H1 (cell line): ENCODE measurements around the gene ELAVL1. TPM values are rescaled to one million over a fixed set of nuclear protein-coding genes. Genes with fewer than 3 reads are reported as not detected.

ENCODE experiments used
- CTCF ChIA-PET: fragments of 300-600 bp; sonication (Branson Sonifier 250); formaldehyde crosslinking; loops from one replicate; lab custom pipeline; 2021; ENCODE audit not compliant: partially characterized antibody; lab: Charles Lee
- POLR2A ChIA-PET: fragments of 300-600 bp; sonication (Branson Sonifier 250); formaldehyde crosslinking; loops from one replicate; lab custom pipeline; 2021; ENCODE audit warnings: inconsistent platforms; ENCODE audit not compliant: partially characterized antibody; lab: Charles Lee
- DNase-seq, 2 experiments: peaks; one replicate each; pipeline versions ENCODE4 v3.0.0 to v3.0.0-alpha.2; 2010 to 2022; ENCODE audit warnings: low spot score in 2 of 2, low read depth in 1 of 2, mixed read lengths in 1 of 2
- FAIRE-seq: peaks from 2 replicates; lab custom pipeline; 2011; peaks lifted over from hg19 to GRCh38; lab: Jason Lieb, UNC
- H2AFZ ChIP-seq: 2 replicates; pipeline ENCODE4 v1.8.1; 2012; ENCODE audit warnings: low read length, inconsistent platforms
- H2AK5ac ChIP-seq: 2 replicates; pipeline ENCODE4 v1.6.1; 2013; ENCODE audit warnings: low read depth, low read length
- H2BK120ac ChIP-seq: replicated peaks from 2 replicates; pipeline ENCODE3; 2013; ENCODE audit warnings: low read depth, low read length, inconsistent platforms
- H2BK12ac ChIP-seq: 2 replicates; pipeline ENCODE4 v1.6.1; 2013; ENCODE audit warnings: low read depth, low read length
- H2BK15ac ChIP-seq: 2 replicates; pipeline ENCODE4 v1.6.1; 2013; ENCODE audit warnings: low read length
- H2BK20ac ChIP-seq: 2 replicates; pipeline ENCODE4 v1.6.1; 2013; ENCODE audit warnings: low read length
- H2BK5ac ChIP-seq: 2 replicates; pipeline ENCODE4 v1.6.1; 2013; ENCODE audit warnings: low read depth, low read length
- H3K14ac ChIP-seq: 2 replicates; pipeline ENCODE4 v1.6.1; 2013; ENCODE audit warnings: inconsistent platforms; ENCODE audit not compliant: insufficient read length
- H3K18ac ChIP-seq: 2 replicates; pipeline ENCODE4 v1.6.1; 2013; ENCODE audit warnings: low read length; ENCODE audit errors: extremely low read depth
- H3K23ac ChIP-seq: 2 replicates; pipeline ENCODE4 v1.6.1; 2013; ENCODE audit warnings: inconsistent platforms; ENCODE audit not compliant: insufficient read length
- H3K23me2 ChIP-seq: 2 replicates; pipeline ENCODE4 v1.6.1; 2013; ENCODE audit warnings: low read depth, low read length
- H3K27ac ChIP-seq: 2 replicates; pipeline ENCODE4 v1.6.1; 2011; ENCODE audit warnings: low read depth, low read length, inconsistent platforms
- H3K27me3 ChIP-seq, 4 experiments: replicated peaks in 1 of 4; 1 replicate in 1 of 4; 2 replicates in 3 of 4; pipeline versions ENCODE4 v1.6.1 to v1.8.1; 2011 to 2013; ENCODE audit warnings: low read length in 3 of 4, mild to moderate bottlenecking in 3 of 4, inconsistent platforms in 2 of 4, mixed read lengths in 2 of 4, moderate library complexity in 1 of 4; ENCODE audit not compliant: control insufficient read depth in 3 of 4, insufficient read depth in 3 of 4; ENCODE audit errors: extremely low read depth in 1 of 4
- H3K36me3 ChIP-seq, 4 experiments: 2 replicates each; pipeline versions ENCODE4 v1.6.1 to v1.8.1; 2011 to 2013; ENCODE audit warnings: mild to moderate bottlenecking in 4 of 4, low read length in 3 of 4, moderate library complexity in 2 of 4, control low read depth in 1 of 4, inconsistent platforms in 1 of 4; ENCODE audit not compliant: insufficient read depth in 4 of 4, control insufficient read depth in 2 of 4
- H3K4ac ChIP-seq: replicated peaks from 2 replicates; pipeline ENCODE3; 2013; ENCODE audit warnings: low read length, low read depth, mixed read lengths, inconsistent platforms; ENCODE audit not compliant: insufficient read length
- H3K4me1 ChIP-seq, 4 experiments: replicated peaks in 1 of 4; 1 replicate in 1 of 4; 2 replicates in 3 of 4; pipeline versions ENCODE4 v1.6.1 to v1.8.1; 2011 to 2013; ENCODE audit warnings: low read length in 3 of 4, inconsistent platforms in 2 of 4, mixed read lengths in 1 of 4; ENCODE audit not compliant: insufficient read depth in 4 of 4, control insufficient read depth in 3 of 4
- H3K4me2 ChIP-seq, 2 experiments: 2 replicates each; pipeline versions ENCODE4 v1.6.1 to v1.8.1; 2011 to 2013; ENCODE audit warnings: low read depth in 2 of 2, low read length in 2 of 2, control low read depth in 1 of 2, inconsistent platforms in 1 of 2, mild to moderate bottlenecking in 1 of 2; ENCODE audit not compliant: insufficient read depth in 1 of 2
- H3K4me3 ChIP-seq, 4 experiments: fragments of 200-600, 300-600 bp in 1 of 4; sonication (generic), shearing (Covaris generic), sonication (Bioruptor Twin) in 1 of 4; 2 replicates each; pipeline versions ENCODE4 v1.5.1 to v1.8.1; 2011 to 2016; ENCODE audit warnings: low read length in 4 of 4, low read depth in 3 of 4, control low read depth in 2 of 4, inconsistent platforms in 2 of 4, mild to moderate bottlenecking in 2 of 4, mixed read lengths in 1 of 4, moderate library complexity in 1 of 4; ENCODE audit not compliant: insufficient read depth in 2 of 4; ENCODE audit errors: extremely low read depth in 1 of 4
- H3K56ac ChIP-seq: replicated peaks from 2 replicates; pipeline ENCODE3; 2013; ENCODE audit warnings: low read depth, mild to moderate bottlenecking, mixed read lengths, low read length, inconsistent platforms; ENCODE audit not compliant: insufficient read length
- H3K79me1 ChIP-seq: 2 replicates; pipeline ENCODE4 v1.6.1; 2013; ENCODE audit warnings: low read depth, low read length, control low read depth
- H3K79me2 ChIP-seq, 2 experiments: 2 replicates each; pipeline versions ENCODE4 v1.6.1 to v1.8.1; 2012 to 2013; ENCODE audit warnings: low read length in 2 of 2, mild to moderate bottlenecking in 2 of 2, inconsistent platforms in 1 of 2; ENCODE audit not compliant: insufficient read depth in 2 of 2, control insufficient read depth in 1 of 2
- H3K9ac ChIP-seq, 4 experiments: replicated peaks in 1 of 4; 1 replicate in 1 of 4; 2 replicates in 3 of 4; pipeline versions ENCODE4 v1.6.1 to v1.8.1; 2011 to 2013; ENCODE audit warnings: low read depth in 3 of 4, low read length in 3 of 4, control low read depth in 2 of 4, mild to moderate bottlenecking in 2 of 4, moderate library complexity in 2 of 4, inconsistent platforms in 1 of 4; ENCODE audit errors: extremely low read depth in 1 of 4
- H3K9me3 ChIP-seq, 2 experiments: 2 replicates each; pipeline versions ENCODE4 v1.6.1 to v1.8.1; 2012 to 2013; ENCODE audit warnings: mild to moderate bottlenecking in 2 of 2, moderate library complexity in 2 of 2, control low read depth in 1 of 2, inconsistent platforms in 1 of 2, low read depth in 1 of 2, low read length in 1 of 2, mixed read lengths in 1 of 2; ENCODE audit not compliant: insufficient read depth in 2 of 2
- H4K20me1 ChIP-seq, 2 experiments: replicated peaks in 1 of 2; 2 replicates each; pipeline versions ENCODE3 to v1.8.1; 2011 to 2013; ENCODE audit warnings: inconsistent platforms in 2 of 2, low read length in 2 of 2, mild to moderate bottlenecking in 1 of 2; ENCODE audit not compliant: insufficient read depth in 2 of 2, control insufficient read depth in 1 of 2
- H4K5ac ChIP-seq: 2 replicates; pipeline ENCODE4 v1.6.1; 2013; ENCODE audit warnings: low read length, low read depth, mixed read lengths, inconsistent platforms; ENCODE audit not compliant: insufficient read length
- H4K8ac ChIP-seq: 2 replicates; pipeline ENCODE4 v1.8.0; 2013; ENCODE audit warnings: mild to moderate bottlenecking, moderate library complexity, low read length, inconsistent platforms; ENCODE audit not compliant: insufficient read depth; ENCODE audit errors: extremely low read depth
- H4K91ac ChIP-seq: replicated peaks from 2 replicates; pipeline ENCODE3; 2013; ENCODE audit warnings: low read length, mixed read lengths, inconsistent platforms; ENCODE audit not compliant: insufficient read length
- ASH2L ChIP-seq: fragments of 200-600, 300-600 bp; sonication (generic); IDR thresholded peaks from one replicate; pipeline ENCODE4 v1.7.1; 2017; ENCODE audit warnings: low read length
- ATF3 ChIP-seq: IDR thresholded peaks from 2 replicates; pipeline ENCODE4 v1.6.1; 2011; ENCODE audit warnings: low read depth, mild to moderate bottlenecking, low read length; ENCODE audit not compliant: insufficient read depth
- KDM4A ChIP-seq: IDR thresholded peaks from one replicate; pipeline ENCODE4 v1.7.1; 2012; ENCODE audit warnings: low read depth, mild to moderate bottlenecking, moderate library complexity, low read length, inconsistent platforms; ENCODE audit not compliant: severe bottlenecking
- MAFK ChIP-seq: IDR thresholded peaks from 2 replicates; pipeline ENCODE4 v1.6.1; 2012; ENCODE audit warnings: low read depth, mild to moderate bottlenecking, improper control_type of control experiment, low read length
- MAX ChIP-seq: IDR thresholded peaks from 2 replicates; pipeline ENCODE4 v1.6.1; 2012; ENCODE audit warnings: inconsistent platforms
- NANOG ChIP-seq: IDR thresholded peaks from 2 replicates; pipeline ENCODE4 v1.6.1; 2011; ENCODE audit warnings: low read length, low read depth, mild to moderate bottlenecking, inconsistent platforms; ENCODE audit not compliant: insufficient read depth, poor library complexity, severe bottlenecking
- RBBP5 ChIP-seq: IDR thresholded peaks from 2 replicates; pipeline ENCODE4 v1.7.1; 2012; ENCODE audit warnings: low read depth, mild to moderate bottlenecking, inconsistent platforms, low read length, moderate library complexity, borderline replicate concordance
- RNF2 ChIP-seq: fragments of 200-900, 300-1000 bp; sonication (generic); IDR thresholded peaks from 2 replicates; pipeline ENCODE4 v1.7.1; 2016; ENCODE audit warnings: borderline replicate concordance, low read depth, mild to moderate bottlenecking, antibody characterized with exemption, low read length; ENCODE audit not compliant: poor library complexity, severe bottlenecking; ENCODE audit errors: missing control alignments
- SP2 ChIP-seq: IDR thresholded peaks from 2 replicates; pipeline ENCODE4 v1.6.1; 2012; ENCODE audit warnings: mild to moderate bottlenecking, low read length, inconsistent platforms
- SP4 ChIP-seq: IDR thresholded peaks from 2 replicates; pipeline ENCODE4 v1.6.1; 2012; ENCODE audit warnings: low read length, inconsistent platforms
- TAF7 ChIP-seq: optimal IDR thresholded peaks from 2 replicates; pipeline ENCODE3; 2011; ENCODE audit warnings: low read depth, mild to moderate bottlenecking, inconsistent platforms, low read length, moderate library complexity, borderline replicate concordance
- WGBS, 2 experiments: shearing (Covaris generic) in 1 of 2; methylation state at CpG; one replicate each; pipeline versions ENCODE4 v1.1.6 to v1.1.7; 2013 to 2015; ENCODE audit warnings: low lambda C conversion rate in 2 of 2, mixed read lengths in 2 of 2, inconsistent platforms in 1 of 2, low coverage in 1 of 2, missing lambda C conversion rate in 1 of 2; ENCODE audit not compliant: insufficient replicate concordance in 2 of 2, insufficient coverage in 1 of 2, insufficient read length in 1 of 2; ENCODE audit errors: extremely low coverage in 1 of 2, missing lambda C conversion rate in 1 of 2; 5-methylcytosine and 5-hydroxymethylcytosine counted together
- polyA plus RNA-seq, 7 experiments: library from polyadenylated mRNA; depleted of rRNA in 3 of 7; stranded (reverse) in 5 of 7; unstranded in 2 of 7; fragments of >200 nt in 5 of 7; fragments of 200-250 nt in 2 of 7; gene quantifications; 1 replicate in 5 of 7; 2 replicates in 1 of 7; 4 replicates in 1 of 7; pipeline versions ENCODE4 v1.2.1 to v1.2.3, GENCODE V29; 2011 to 2013; ENCODE audit warnings: missing spikeins in 2 of 7, mixed read lengths in 2 of 7
- total RNA-seq: library from RNA; stranded (reverse); fragmentation: NEBNext Ultra II Directional; extraction: Animal tissue kit (Norgen Biotek cat#: 25700); gene quantifications from 2 replicates; pipeline ENCODE4 v1.2.1, GENCODE V29; 2021

Gene ELAVL1
- total and polyA plus RNA-seq, 2 of the 8 experiments (the other 6 are each of a cell fraction or from before 2014, with no cell fraction given), result 56.7 to 163 TPM

- peaks cover 5 to 20% of the 10 kb centered on the region in 2 experiments for H4K20me1 ChIP-seq
- H3K4me3 ChIP-seq, result no peak overlapping the region
- H3K56ac ChIP-seq, result no peak overlapping the region
- H3K79me1 ChIP-seq, result 0 out of 2 replicates have a peak, but pooled peaks cover 2% of the 10 kb centered on the region
- H3K79me2 ChIP-seq, result peaks cover 0 to 2% of the 10 kb centered on the region in 2 experiments; a peak in 1 of 4 replicates
- no peak overlapping the region for H2BK12ac ChIP-seq
- peaks cover 5 to 30% (median 16%) of the 10 kb centered on the region in 4 experiments; a peak in 4 of 8 replicates for H3K36me3 ChIP-seq
- CTCF ChIA-PET, result interaction anchor here (1.2 to 2.3 kb wide), 10 partner anchors 9 to 59 kb away, joined by 3 to 9 read pairs (median 4); no protein-coding TSS in a partner anchor
- no peak overlapping the region for H3K4me2 ChIP-seq
- no peak overlapping the region for H3K4ac ChIP-seq
- no peak overlapping the region for H3K23ac ChIP-seq
- DNase-seq (no peak), FAIRE-seq (no peak)
- H2AK5ac ChIP-seq, result no peak overlapping the region
- H2AFZ ChIP-seq, result no peak overlapping the region
- no peaks in the 10 kb centered on the region for H3K9me3 ChIP-seq
- peaks cover 5% of the 10 kb centered on the region; the same call in 1 of the 2 replicates for H3K23me2 ChIP-seq
- no peak overlapping the region for H4K91ac ChIP-seq
- H4K8ac ChIP-seq, result no peak overlapping the region
- H2BK15ac ChIP-seq, result no peak overlapping the region
- 95% methylated on average over 15 of the region's 31 CpGs; no CpG with 5 or more reads in 1 of the 2 experiments for whole genome bisulfite sequencing, 2 experiments
- POLR2A ChIA-PET, result interaction anchor here (1.4 to 2.3 kb wide), 5 partner anchors 9 to 43 kb away, joined by 3 to 8 read pairs (median 7); partner anchors contain the start of gene MAP2K7
- H3K27me3 ChIP-seq, result peaks cover 12 to 27% (median 22%) of the 10 kb centered on the region in 4 experiments; a peak in 6 of 7 replicates
- no peak overlapping the region for H3K18ac ChIP-seq
- H2BK120ac ChIP-seq, result no peak overlapping the region
- no peak overlapping the region for H3K9ac ChIP-seq
- no peak overlapping the region for H3K14ac ChIP-seq
- no peak overlapping the region for H2BK20ac ChIP-seq
- no peak overlapping the region for H3K27ac ChIP-seq
- peaks cover 0 to 3% (median 2%) of the 10 kb centered on the region in 4 experiments; a peak in 4 of 7 replicates for H3K4me1 ChIP-seq
- H2BK5ac ChIP-seq, result no peak overlapping the region
- H4K5ac ChIP-seq, result no peak overlapping the region
- TF ChIP-seq RNF2, result no peak
- no peak for TF ChIP-seq NANOG
- no peak for TF ChIP-seq SP4
- no peak for TF ChIP-seq SP2
- no peak for TF ChIP-seq MAX
- TF ChIP-seq KDM4A, result no peak
- TF ChIP-seq ASH2L, result no peak
- TF ChIP-seq TAF7, result no peak
- TF ChIP-seq MAFK, result no peak
- TF ChIP-seq RBBP5, result no peak
- TF ChIP-seq ATF3, result no peak
These were observed 93.2 kb downstream of the ELAVL1 start for GRCh38 chr19:7912144-7912696.
